GM18508 (cell line): Measurements from ENCODE around the gene GALNT7.

Experiments
- ATAC-seq: cut with Tn5 transposase; IDR thresholded peaks from one replicate; pipeline ENCODE4 v1.9.1; 2021; ENCODE audit warnings: moderate number of reproducible peaks; ENCODE audit not compliant: insufficient read depth, unreplicated experiment

GALNT7 gene

DNA sequence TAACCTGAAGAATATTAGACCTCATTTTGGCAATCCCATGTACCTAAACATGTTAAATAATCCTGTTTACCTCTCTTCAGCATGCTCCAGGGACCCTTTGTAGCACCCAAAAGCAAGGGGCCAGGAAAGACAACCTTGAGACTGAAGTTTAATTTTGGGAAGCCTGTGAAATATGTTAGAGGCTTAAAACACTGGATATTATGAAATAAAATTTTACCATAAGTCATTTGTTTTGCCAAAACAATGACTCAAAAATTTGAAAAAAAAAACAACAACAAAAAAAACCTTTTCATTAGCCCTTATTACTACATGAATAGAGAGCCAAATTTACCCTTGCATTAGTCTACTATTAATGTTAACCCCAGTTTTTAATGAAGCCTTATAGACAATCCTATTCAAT is 115.9 kb downstream of the GALNT7 start:
- ATAC-seq = no peak

DNA sequence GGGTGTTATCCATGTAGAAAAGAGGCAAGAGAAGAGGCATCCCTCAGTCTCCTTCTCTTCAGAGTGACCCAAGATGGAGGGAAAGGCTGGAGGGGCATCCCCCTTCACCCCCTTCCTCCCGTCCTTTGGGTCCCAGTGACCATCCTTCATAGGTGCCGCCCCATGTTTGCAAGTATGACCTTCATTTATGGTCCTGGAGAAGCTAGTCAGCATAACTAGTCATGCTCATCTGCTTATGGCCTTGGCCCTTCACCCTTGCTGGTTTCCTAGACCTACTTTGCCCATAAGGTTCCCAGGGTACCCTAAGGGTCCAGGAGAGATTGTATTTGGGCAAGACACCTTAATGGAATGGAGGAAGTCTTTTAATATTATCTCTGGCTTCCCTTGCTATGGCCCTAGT is 118.9 kb downstream of the GALNT7 start:
- no peak for ATAC-seq

DNA sequence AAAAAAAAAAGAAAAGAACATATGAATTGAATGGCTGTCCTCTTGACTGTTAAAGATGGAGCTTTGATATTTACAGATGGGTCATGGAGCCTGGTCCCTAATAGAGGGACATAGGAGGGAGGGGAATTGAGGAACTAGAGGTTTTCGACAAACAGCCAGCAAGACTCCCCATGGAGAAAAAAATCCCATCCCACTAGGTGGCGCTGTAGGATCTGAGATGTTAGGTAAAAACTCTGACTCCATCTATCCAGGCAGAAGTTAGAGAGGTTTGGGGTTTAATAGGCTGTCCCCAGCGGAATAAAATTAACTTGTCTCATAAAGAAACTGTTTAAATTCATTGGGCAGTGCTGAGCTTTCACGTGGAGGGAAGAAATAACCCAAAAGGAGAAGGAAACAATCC is 119.7 kb downstream of the GALNT7 start:
- no peak for ATAC-seq

- ATAC-seq = no peak
Observed at GRCh38 chr4:173288698-173289352, 120.2 kb downstream of the GALNT7 start.

DNA sequence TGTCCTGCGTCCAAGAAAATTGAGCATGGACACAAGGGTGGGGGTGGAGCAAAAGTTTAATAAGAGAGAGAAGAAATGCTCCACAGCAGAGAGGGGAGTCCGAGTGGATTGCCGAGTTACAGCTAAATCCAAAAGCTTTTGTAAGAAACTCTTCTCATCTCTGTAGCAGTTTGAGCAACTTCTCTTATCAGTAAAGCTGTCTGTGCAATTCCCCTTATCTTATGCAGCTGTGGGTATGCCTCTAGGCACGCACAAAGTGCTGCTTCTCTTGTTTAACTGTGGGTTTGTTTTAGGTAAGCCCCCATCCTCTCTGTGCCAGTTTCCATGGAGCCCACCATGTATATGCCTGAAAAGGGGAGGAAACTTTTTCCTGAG is 120.7 kb downstream of the GALNT7 start:
- no peak for ATAC-seq

DNA sequence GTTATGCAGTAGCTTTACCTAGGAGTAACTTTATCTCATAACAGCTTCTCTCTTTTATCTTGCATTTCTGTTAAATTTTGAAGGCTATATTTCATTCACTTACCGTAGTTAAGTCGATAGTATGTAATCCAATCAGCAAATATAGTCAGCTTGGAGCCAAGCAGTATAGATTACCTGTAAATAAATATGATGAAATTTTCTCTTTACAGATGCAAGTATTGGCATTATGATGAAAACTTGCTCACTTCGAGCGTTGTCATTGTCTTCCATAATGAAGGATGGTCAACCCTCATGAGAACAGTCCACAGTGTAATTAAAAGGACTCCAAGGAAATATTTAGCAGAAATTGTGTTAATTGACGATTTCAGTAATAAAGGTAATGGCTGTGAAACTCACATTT is 123.3 kb downstream of the GALNT7 start:
- no peak for ATAC-seq

DNA sequence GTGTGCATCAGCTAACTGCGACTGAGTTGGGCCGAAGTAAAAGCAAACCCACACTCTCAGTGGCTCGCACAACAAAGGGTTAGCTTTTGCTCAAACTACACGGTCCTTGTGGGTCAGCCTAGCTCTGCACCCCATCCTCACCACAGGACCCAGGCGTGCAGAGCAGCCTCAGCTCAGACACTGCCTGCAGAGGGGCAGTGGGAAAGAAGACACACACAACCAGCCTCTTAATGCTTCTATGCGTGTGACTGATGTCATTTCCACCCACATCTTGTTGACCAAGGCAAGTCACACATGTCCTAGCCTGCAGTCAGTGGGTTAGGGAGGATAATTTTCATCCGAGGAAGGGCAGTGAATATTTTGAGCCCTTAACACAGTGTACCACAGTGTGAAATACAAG is 125.1 kb downstream of the GALNT7 start:
- no peak for ATAC-seq

GRCh38 chr4:173294444-173294843 is 125.8 kb downstream of the GALNT7 start:
- no peak for ATAC-seq

- ATAC-seq = peak; percentile 64
Observed at GRCh38 chr4:173301518-173302201, 133.0 kb downstream of the GALNT7 start.

DNA sequence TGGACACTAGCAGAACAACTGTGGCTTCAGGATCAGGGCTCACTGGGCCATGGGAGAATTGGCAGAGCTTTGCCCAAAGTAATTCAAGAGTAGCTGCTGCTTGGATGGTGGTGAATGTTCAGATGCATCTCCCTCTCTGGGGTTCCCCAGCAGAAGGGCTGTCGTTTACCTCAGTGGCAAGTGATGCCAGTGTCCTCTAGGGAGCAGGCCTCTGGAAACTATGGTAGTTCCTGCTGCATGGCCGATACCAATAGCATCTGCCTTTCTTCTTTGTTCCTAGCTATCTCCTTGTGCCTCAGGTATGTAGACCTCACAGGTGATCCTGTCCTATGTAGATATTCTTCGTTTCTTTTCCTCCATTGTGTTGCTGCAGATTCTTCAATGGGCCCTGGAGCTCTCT is 139.2 kb downstream of the GALNT7 start:
- no peak for ATAC-seq

- ATAC-seq = no peak
Observed at GRCh38 chr4:173311368-173311767, 142.8 kb downstream of the GALNT7 start.

GRCh38 chr4:173314715-173315114 is 146.1 kb downstream of the GALNT7 start:
- no peak for ATAC-seq

DNA sequence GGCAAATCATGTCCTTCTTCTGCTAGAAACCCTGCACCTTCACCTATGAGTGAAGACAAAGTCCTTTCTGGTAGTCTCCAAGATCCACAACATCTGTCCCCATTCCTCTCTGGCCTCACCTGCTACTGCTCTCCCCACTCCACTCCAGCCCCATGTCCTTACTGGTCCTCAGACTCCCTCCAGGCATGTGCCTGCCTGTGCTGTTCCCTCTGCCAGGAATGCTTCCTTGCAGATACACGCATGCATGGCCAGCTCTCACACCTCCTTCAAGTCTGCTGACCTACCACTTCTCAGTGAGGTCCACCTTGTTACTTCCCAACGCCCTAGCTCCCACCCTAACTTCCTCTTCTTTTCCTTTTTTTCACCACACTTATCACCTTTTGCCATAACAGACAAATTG is 147.4 kb downstream of the GALNT7 start:
- no peak for ATAC-seq

DNA sequence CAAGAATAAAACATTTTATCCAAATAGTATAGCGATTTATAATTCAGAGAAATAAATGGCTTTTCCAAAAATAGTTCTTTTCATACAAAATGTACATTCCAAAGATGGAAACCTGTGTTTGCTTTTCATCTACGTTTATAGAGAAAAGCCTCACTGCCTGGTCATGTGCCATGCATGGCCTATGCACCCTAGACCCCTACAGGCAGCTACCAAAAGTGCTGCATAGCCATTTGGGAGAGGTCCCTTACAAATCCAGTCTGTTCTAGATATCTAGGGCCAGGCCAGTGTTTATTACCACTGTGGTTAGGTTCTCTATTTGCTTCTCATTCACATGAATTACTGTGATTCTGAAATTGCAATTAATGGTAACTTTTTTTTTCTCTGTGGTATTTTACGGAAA is 148.4 kb downstream of the GALNT7 start:
- no peak for ATAC-seq

GRCh38 chr4:173318240-173318639 is 149.6 kb downstream of the GALNT7 start:
- no peak for ATAC-seq

- ATAC-seq = no peak
Observed at GRCh38 chr4:173318648-173319211, 150.1 kb downstream of the GALNT7 start.

DNA sequence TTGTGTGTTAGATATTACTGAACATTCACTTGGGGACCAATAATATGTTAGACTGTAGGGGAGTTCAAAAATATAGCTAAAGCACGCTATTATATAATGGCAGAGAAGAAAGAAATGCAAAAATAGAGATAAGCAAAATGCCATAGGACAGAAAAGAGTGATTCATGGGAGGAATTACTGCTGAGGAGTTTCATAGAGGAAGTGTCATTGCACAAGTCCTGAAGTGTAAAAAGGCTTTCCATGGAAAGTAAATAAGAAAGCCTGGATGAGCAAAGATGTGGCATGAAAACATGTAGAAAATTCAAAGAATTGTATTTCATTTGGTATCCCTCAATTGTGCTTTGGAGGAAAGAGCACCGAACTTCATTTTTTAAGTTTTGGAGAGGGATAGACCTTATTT is 151.1 kb downstream of the GALNT7 start:
- ATAC-seq = no peak

DNA sequence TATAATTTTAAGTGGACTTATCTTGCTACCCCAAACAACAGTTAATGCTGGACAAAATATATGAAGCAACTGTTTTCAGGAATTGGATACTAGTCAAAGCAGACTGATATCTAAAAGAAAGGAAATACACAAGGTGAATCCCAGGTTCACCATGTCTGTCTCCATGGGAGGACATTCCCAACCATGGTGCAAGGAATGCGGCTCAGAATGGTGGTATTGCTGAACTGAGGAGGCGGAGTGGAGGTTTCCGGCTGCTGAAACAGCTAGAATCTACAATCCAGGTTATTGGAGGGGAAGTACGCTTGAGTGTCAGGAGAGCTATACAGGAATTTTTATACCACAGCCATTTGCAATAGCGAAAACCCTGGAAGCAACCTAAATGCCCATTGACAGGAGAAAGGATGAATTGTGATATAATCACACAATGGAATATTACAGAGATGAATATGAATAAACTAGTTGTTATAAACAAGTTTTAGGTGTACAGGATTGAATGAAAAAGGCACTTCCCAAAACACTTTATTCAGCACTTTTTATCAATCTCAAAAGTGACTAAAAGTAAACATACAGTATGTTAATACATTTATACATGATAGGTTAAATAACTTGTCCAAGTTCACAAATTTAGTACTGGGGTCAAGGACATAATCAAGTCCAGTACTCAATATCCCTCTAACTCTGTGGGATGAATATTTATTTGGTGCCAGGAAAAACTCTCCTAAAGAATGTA is 156.6 kb downstream of the GALNT7 start:
- ATAC-seq = no peak

GRCh38 chr4:173328236-173328901 is 159.8 kb downstream of the GALNT7 start:
- ATAC-seq = no peak

GRCh38 chr4:173330590-173330989 is 162.0 kb downstream of the GALNT7 start:
- no peak for ATAC-seq

GRCh38 chr4:173332021-173332487 is 163.4 kb downstream of the GALNT7 start:
- ATAC-seq = no peak
